ENCODE measurements around the gene G6PC3.
"Not testable (repeated sequence)": the region's sequence is repeated elsewhere in the genome, so short reads cannot be mapped to it uniquely, and the experiment has no call there.

The G6PC3 gene

GRCh38 chr17:44084921-44085320 is 14.4 kb downstream of the G6PC3 start:
- no peak for DNase-seq

GRCh38 chr17:44085908-44086307 is 15.4 kb downstream of the G6PC3 start:
- no peak for DNase-seq

- no peak for DNase-seq
These were observed 16.1 kb downstream of the G6PC3 start for GRCh38 chr17:44086364-44087311.

- DNase-seq: no peak
These were observed 16.8 kb downstream of the G6PC3 start for GRCh38 chr17:44087319-44087718.

GRCh38 chr17:44088254-44088653 is 17.7 kb downstream of the G6PC3 start:
- no peak for DNase-seq

- no peak for DNase-seq
These were observed 20.9 kb downstream of the G6PC3 start for GRCh38 chr17:44091200-44091997.

- DNase-seq: no peak
These were observed 21.5 kb downstream of the G6PC3 start for GRCh38 chr17:44092051-44092450.

- DNase-seq: no peak
These were observed 22.8 kb downstream of the G6PC3 start for GRCh38 chr17:44093231-44093900.

- no peak for DNase-seq
These were observed 24.3 kb downstream of the G6PC3 start for GRCh38 chr17:44094701-44095387.

GRCh38 chr17:44095388-44095646 is 24.8 kb downstream of the G6PC3 start:
- DNase-seq: no peak

- peak; percentile 15 to 29 for DNase-seq
These were observed 25.3 kb downstream of the G6PC3 start for GRCh38 chr17:44095647-44096496.

GRCh38 chr17:44097110-44097958 is 26.8 kb downstream of the G6PC3 start:
- DNase-seq: no peak

- DNase-seq: not testable (repeated sequence)
These were observed 31.3 kb downstream of the G6PC3 start for GRCh38 chr17:44101858-44102257.

- DNase-seq: no peak
These were observed 32.5 kb downstream of the G6PC3 start for GRCh38 chr17:44102849-44103622.

- DNase-seq: no peak
These were observed 34.9 kb downstream of the G6PC3 start for GRCh38 chr17:44105483-44105882.

- no peak for DNase-seq
These were observed 35.4 kb downstream of the G6PC3 start for GRCh38 chr17:44105941-44106340.

GRCh38 chr17:44106801-44107200 is 36.3 kb downstream of the G6PC3 start:
- DNase-seq: no peak

GRCh38 chr17:44108440-44109311 is 38.1 kb downstream of the G6PC3 start:
- no peak for DNase-seq

- no peak for DNase-seq
These were observed 38.7 kb downstream of the G6PC3 start for GRCh38 chr17:44109312-44109630.

Measured in CD4-positive, alpha-beta T cell treated with Interferon alpha-2 for 1 hour (primary cell).